H1 (cell line): ENCODE measurements around the gene GPS1. TPM values are rescaled to one million over a fixed set of nuclear protein-coding genes. Genes with fewer than 3 reads are reported as not detected.

ENCODE experiments used
- EP300 ChIP-seq, 2 experiments: IDR thresholded peaks; 1 replicate in 1 of 2; 2 replicates in 1 of 2; pipeline ENCODE4 v1.6.1; 2011 to 2012; ENCODE audit warnings: low read depth in 2 of 2, low read length in 2 of 2, mild to moderate bottlenecking in 2 of 2, borderline replicate concordance in 1 of 2, inconsistent platforms in 1 of 2, moderate library complexity in 1 of 2
- GTF2F1 ChIP-seq: IDR thresholded peaks from 2 replicates; pipeline ENCODE4 v1.6.1; 2012; ENCODE audit warnings: low read depth, low read length, improper control_type of control experiment, borderline replicate concordance
- HDAC6 ChIP-seq: IDR thresholded peaks from one replicate; pipeline ENCODE4 v1.7.1; 2012; ENCODE audit warnings: low read depth, mild to moderate bottlenecking, inconsistent platforms, low read length, moderate library complexity
- JUND ChIP-seq: IDR thresholded peaks from 2 replicates; pipeline ENCODE4 v1.6.1; 2011; ENCODE audit warnings: mild to moderate bottlenecking, improper control_type of control experiment, low read length
- RNF2 ChIP-seq: fragments of 200-900, 300-1000 bp; sonication (generic); IDR thresholded peaks from 2 replicates; pipeline ENCODE4 v1.7.1; 2016; ENCODE audit warnings: borderline replicate concordance, low read depth, mild to moderate bottlenecking, antibody characterized with exemption, low read length; ENCODE audit not compliant: poor library complexity, severe bottlenecking; ENCODE audit errors: missing control alignments
- SRF ChIP-seq: IDR thresholded peaks from 2 replicates; pipeline ENCODE4 v1.6.1; 2011; ENCODE audit warnings: mild to moderate bottlenecking, low read depth, low read length, moderate library complexity
- TBP ChIP-seq: IDR thresholded peaks from 2 replicates; pipeline ENCODE4 v1.6.1; 2011; ENCODE audit warnings: low read depth, low read length, improper control_type of control experiment
- ZNF274 ChIP-seq: IDR thresholded peaks from 2 replicates; pipeline ENCODE4 v1.7.0; 2012; ENCODE audit warnings: low read length, borderline replicate concordance; ENCODE audit errors: extremely low read depth
- polyA plus RNA-seq, 7 experiments: library from polyadenylated mRNA; depleted of rRNA in 3 of 7; stranded (reverse) in 5 of 7; unstranded in 2 of 7; fragments of >200 nt in 5 of 7; fragments of 200-250 nt in 2 of 7; gene quantifications; 1 replicate in 5 of 7; 2 replicates in 1 of 7; 4 replicates in 1 of 7; pipeline versions ENCODE4 v1.2.1 to v1.2.3, GENCODE V29; 2011 to 2013; ENCODE audit warnings: missing spikeins in 2 of 7, mixed read lengths in 2 of 7
- total RNA-seq: library from RNA; stranded (reverse); fragmentation: NEBNext Ultra II Directional; extraction: Animal tissue kit (Norgen Biotek cat#: 25700); gene quantifications from 2 replicates; pipeline ENCODE4 v1.2.1, GENCODE V29; 2021
- TF ChIP-seq, protein P1 (sequence below): fragments of 300-600 bp; sonication (generic); IDR thresholded peaks from 2 replicates; pipeline ENCODE4 v1.7.1; 2012; ENCODE audit warnings: low read length, moderate library complexity, mild to moderate bottlenecking, inconsistent platforms; ENCODE audit not compliant: insufficient replicate concordance

GPS1 gene
- total and polyA plus RNA-seq, 2 of the 8 experiments (the other 6 are each of a cell fraction or from before 2014, with no cell fraction given), result 153 to 277 TPM

- TF ChIP-seq, protein P1, sequence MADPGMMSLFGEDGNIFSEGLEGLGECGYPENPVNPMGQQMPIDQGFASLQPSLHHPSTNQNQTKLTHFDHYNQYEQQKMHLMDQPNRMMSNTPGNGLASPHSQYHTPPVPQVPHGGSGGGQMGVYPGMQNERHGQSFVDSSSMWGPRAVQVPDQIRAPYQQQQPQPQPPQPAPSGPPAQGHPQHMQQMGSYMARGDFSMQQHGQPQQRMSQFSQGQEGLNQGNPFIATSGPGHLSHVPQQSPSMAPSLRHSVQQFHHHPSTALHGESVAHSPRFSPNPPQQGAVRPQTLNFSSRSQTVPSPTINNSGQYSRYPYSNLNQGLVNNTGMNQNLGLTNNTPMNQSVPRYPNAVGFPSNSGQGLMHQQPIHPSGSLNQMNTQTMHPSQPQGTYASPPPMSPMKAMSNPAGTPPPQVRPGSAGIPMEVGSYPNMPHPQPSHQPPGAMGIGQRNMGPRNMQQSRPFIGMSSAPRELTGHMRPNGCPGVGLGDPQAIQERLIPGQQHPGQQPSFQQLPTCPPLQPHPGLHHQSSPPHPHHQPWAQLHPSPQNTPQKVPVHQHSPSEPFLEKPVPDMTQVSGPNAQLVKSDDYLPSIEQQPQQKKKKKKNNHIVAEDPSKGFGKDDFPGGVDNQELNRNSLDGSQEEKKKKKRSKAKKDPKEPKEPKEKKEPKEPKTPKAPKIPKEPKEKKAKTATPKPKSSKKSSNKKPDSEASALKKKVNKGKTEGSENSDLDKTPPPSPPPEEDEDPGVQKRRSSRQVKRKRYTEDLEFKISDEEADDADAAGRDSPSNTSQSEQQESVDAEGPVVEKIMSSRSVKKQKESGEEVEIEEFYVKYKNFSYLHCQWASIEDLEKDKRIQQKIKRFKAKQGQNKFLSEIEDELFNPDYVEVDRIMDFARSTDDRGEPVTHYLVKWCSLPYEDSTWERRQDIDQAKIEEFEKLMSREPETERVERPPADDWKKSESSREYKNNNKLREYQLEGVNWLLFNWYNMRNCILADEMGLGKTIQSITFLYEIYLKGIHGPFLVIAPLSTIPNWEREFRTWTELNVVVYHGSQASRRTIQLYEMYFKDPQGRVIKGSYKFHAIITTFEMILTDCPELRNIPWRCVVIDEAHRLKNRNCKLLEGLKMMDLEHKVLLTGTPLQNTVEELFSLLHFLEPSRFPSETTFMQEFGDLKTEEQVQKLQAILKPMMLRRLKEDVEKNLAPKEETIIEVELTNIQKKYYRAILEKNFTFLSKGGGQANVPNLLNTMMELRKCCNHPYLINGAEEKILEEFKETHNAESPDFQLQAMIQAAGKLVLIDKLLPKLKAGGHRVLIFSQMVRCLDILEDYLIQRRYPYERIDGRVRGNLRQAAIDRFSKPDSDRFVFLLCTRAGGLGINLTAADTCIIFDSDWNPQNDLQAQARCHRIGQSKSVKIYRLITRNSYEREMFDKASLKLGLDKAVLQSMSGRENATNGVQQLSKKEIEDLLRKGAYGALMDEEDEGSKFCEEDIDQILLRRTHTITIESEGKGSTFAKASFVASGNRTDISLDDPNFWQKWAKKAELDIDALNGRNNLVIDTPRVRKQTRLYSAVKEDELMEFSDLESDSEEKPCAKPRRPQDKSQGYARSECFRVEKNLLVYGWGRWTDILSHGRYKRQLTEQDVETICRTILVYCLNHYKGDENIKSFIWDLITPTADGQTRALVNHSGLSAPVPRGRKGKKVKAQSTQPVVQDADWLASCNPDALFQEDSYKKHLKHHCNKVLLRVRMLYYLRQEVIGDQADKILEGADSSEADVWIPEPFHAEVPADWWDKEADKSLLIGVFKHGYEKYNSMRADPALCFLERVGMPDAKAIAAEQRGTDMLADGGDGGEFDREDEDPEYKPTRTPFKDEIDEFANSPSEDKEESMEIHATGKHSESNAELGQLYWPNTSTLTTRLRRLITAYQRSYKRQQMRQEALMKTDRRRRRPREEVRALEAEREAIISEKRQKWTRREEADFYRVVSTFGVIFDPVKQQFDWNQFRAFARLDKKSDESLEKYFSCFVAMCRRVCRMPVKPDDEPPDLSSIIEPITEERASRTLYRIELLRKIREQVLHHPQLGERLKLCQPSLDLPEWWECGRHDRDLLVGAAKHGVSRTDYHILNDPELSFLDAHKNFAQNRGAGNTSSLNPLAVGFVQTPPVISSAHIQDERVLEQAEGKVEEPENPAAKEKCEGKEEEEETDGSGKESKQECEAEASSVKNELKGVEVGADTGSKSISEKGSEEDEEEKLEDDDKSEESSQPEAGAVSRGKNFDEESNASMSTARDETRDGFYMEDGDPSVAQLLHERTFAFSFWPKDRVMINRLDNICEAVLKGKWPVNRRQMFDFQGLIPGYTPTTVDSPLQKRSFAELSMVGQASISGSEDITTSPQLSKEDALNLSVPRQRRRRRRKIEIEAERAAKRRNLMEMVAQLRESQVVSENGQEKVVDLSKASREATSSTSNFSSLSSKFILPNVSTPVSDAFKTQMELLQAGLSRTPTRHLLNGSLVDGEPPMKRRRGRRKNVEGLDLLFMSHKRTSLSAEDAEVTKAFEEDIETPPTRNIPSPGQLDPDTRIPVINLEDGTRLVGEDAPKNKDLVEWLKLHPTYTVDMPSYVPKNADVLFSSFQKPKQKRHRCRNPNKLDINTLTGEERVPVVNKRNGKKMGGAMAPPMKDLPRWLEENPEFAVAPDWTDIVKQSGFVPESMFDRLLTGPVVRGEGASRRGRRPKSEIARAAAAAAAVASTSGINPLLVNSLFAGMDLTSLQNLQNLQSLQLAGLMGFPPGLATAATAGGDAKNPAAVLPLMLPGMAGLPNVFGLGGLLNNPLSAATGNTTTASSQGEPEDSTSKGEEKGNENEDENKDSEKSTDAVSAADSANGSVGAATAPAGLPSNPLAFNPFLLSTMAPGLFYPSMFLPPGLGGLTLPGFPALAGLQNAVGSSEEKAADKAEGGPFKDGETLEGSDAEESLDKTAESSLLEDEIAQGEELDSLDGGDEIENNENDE, result no peak
- TF ChIP-seq SRF (no peak), GTF2F1 (no peak), RNF2 (no peak), JUND (no peak), HDAC6 (no peak), ZNF274 (no peak), TBP (no peak), EP300 (IDR thresholded peaks at IDR 0.05; ENCODE audit: borderline replicate concordance in 1 of 2, low read depth in 2 of 2, low read length in 2 of 2) (no peak)
Observed at GRCh38 chr17:82010575-82011525, 40.8 kb upstream of the GPS1 start (continued).
